ENCODE data around the gene ORMDL2.
A peak's percentile ranks its signal among the peaks of the same experiment; 100 is the strongest.
"Not testable (repeated sequence)": the region's sequence is repeated elsewhere in the genome, so short reads cannot be mapped to it uniquely, and the experiment has no call there.

The ORMDL2 gene

GRCh38 chr12:55861871-55862270, 44.0 kb downstream of the ORMDL2 start:
- no peak for FAIRE-seq

GRCh38 chr12:55862286-55862685, 44.4 kb downstream of the ORMDL2 start:
- no peak for FAIRE-seq

GRCh38 chr12:55862931-55863330, 45.1 kb downstream of the ORMDL2 start:
- FAIRE-seq = not testable (repeated sequence)

- FAIRE-seq = peak; percentile 44
Measured at GRCh38 chr12:55865327-55865726, 47.5 kb downstream of the ORMDL2 start.

GRCh38 chr12:55866454-55867004, 48.7 kb downstream of the ORMDL2 start:
- not testable (repeated sequence) for FAIRE-seq
